UCSD-AML1 (cell line): ENCODE results near the gene VCL.
"Not testable (repeated sequence)": the region's sequence is repeated elsewhere in the genome, so short reads cannot be mapped to it uniquely, and the experiment has no call there.

Source experiments
- DNase-seq: peaks from one replicate; lab custom pipeline; 2025; ENCODE audit not compliant: unreplicated experiment; lab: John Stamatoyannopoulos, UW

VCL gene

GRCh38 chr10:73997787-73998622, at the start of gene VCL:
TSS of gene VCL (plus strand) at chr10:73998116. CDS start at chr10:73998208, 92 bp downstream.
- peak; percentile 96 for DNase-seq

GRCh38 chr10:73948947-73949633, 48.8 kb upstream of the VCL start:
- DNase-seq: no peak

- DNase-seq: no peak
These were observed 47.6 kb upstream of the VCL start for GRCh38 chr10:73950155-73950948.

DNA sequence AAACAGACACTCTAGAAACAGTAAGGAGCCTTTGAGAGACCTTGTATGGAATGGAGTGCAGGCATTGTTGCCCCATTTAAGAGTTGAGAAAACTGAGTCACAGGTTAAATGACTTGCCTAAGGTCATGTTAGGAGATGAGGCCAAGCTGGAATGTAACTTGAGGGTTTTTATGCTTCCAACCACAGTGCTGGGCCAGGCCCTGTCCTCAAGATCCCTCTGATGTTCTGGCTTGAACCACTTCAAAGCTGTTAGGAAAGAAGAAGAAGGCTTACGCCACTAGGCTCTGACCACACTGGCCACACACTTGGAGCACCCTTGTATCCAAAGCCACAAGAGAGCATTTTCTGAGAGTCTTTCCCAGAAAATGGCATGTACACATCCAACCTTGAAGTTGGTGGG, 44.3 kb upstream of the VCL start:
- peak; percentile 33 for DNase-seq

DNA sequence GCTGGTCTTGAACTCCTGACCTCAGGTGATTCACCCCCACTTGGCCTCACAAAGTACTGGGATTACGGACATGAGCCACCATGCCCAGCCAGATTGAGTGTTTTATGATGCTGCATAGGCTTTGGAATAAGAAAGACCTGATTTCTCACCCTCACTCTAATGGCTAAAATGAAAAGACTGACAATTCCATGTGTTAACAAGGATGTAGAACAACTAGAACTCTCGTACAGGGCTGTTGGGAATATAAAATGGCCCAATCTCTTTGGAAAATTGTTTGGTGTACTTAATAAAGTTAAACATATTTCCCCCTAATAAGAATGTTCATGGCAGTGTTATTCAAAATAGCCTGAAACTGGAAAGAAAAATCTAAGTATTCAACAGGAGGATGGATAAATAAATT, 43.2 kb upstream of the VCL start:
- no peak for DNase-seq

DNA sequence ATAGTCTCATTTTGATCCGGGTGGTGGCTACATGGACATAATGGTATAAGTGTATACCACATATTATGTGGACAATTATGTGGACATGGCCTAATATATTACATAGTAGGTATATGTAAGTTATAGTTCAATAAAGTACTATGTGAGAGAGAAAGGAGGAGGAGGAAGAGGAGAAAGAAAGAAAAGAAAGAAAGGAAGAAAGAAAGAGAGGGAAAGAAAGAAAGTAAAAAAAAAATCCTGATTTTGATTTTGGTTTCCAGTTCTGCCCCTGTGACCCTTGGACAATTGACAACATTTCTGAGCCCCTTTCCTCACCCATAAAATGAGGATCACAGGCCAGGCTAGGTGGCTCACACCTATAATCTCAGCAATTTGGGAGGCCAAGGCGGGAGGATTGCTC, 42.2 kb upstream of the VCL start:
- no peak for DNase-seq

DNA sequence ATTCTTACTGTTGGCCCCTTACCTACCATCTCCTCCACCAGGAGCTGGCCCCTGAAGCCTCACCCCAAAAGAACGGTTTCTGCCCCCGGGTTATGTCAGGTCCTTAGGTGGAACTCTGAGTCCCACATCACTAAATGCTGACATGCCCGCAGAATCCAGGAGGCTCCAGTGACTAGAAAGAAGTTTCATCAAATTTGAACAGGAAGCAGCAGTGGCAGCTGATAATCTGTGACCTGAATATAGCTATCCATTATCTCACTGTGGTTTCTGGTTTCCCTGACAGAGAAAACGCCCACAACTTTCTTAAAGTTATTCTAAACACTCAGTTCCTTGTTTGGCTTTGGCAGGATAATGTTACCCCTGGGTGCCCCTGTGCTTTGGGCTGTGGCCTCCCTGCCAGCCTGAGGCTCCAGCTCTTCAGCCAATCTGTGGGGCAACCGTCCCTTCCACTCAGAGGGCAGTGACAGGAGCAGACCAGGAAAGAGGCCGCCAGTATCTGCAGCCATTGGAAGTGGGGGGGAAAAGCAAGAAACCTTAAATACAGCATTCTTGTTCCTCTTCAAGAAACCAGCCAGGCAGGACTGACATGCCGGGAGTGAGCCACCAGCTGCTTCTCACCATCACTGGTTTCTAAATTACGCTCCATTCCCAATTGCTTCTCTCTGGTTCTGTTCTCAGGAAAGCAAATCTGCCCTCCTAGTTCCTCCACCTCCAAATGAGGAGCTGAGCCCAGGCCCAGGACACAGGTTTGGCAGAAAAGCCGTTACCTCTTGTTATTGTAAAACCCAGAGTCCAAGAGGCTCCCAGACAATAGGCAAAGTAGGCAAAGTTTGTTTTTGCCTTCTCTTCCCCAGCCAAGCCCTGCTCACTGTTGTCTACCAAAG, 41.2 kb upstream of the VCL start:
- peak; percentile 78 for DNase-seq

GRCh38 chr10:73959484-73960243, 38.3 kb upstream of the VCL start:
- DNase-seq: no peak

DNA sequence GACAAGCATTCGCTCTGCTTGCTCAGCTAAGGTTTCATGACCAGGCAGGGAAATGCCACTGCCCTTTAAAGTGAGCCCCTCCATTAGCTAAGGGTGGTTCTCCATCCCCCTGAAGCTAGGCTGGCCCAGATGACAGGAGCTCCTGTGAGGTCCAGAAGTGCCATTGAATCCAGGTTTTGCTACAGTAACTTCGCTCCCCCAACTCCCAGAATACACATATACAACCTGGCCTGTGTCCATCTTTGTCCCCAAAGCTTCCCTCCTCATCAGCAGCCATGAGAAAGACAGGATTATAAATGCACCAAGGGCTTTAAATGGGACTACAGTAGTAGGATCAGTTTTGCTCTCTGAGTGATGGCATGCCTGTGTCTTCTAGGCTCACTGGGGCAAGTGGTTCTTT, 35.5 kb upstream of the VCL start:
- no peak for DNase-seq

DNA sequence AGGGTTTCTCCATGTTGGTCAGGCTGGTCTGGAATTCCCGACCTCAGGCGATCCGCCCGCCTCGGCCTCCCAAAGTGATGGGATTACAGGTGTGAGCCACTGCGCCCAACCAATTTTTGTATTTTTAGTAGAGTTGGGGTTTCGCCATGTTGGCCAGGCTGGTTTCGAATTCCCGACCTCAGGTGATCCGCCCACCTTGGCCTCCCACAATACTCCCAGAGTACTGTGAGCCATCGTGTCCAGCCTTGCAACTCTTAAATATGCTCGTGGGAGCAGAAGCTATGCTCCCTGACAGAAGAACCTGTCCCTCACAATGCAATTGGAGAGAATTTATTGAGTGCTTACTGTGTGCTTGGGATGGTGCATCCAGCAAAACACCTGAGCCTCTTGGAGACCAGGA, 34.4 kb upstream of the VCL start:
- not testable (repeated sequence) for DNase-seq

DNA sequence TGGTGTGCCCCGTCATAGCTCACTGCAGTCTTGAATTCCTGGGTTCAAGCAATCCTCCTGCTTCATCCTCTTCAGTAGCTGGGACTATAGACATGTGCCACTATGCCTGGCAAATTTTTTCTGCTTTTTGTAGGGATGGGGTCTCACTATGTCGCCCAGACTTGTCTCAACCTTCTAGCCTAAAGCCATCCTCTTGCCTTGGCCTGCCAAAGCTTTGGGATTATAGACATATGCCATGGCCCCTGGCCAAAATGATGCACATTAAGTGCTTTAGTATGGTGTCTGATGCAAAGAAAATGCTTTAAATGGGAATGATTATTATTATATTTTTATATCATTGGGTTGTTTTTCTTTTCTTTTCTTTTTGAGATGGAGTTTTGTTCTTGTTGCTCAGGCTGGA, 33.2 kb upstream of the VCL start:
- no peak for DNase-seq

DNA sequence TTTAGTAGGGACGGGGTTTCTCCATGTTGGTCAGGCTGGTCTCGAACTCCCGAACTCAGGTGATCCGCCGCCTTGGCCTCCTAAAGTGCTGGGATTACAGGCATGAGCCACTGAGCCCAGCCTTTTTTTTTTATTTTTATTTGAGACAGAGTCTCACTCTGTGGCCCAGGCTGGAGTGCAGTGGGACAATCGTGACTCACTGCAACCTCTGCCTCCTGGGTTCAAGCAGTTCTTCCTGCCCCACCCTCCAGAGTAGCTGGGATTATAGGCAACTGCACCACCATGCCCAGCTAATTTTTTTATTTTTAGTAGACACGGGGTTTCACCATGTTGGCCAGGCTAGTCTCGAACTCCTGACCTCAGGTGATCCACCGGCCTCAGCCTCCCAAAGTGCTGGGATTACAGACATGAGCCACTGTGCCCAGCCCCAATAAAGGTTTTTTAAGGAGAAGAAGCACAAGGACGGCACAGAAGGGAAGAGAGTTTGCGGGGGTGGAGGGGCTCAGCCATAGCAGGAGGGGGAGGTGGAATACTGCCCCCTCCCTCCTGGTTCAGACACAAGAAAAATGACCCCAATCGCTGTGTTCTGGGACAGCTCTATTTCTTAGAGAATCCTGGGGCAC, 32.5 kb upstream of the VCL start:
- DNase-seq: not testable (repeated sequence)

GRCh38 chr10:73965890-73966768, 31.8 kb upstream of the VCL start:
- peak; percentile 59 for DNase-seq

DNA sequence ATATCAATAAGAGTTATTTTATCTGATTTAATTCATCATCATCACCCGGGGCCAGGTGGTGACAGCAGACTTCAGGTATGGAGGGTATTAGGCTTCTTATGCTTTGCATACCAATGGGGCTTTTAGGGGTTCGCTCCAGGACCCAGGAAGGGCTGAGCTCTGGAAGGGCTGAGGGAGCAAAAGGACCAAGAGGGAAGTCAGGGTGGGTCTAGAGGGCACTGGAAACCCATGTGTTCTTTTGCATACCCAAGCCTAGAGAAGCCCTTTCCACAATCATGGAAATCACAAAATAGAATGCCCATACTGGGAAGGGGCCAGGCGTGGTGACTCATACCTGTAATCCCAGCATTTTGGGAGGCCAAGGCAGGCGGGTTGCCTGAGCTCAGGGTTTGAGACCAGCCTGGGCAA, 30.9 kb upstream of the VCL start:
- no peak for DNase-seq

DNA sequence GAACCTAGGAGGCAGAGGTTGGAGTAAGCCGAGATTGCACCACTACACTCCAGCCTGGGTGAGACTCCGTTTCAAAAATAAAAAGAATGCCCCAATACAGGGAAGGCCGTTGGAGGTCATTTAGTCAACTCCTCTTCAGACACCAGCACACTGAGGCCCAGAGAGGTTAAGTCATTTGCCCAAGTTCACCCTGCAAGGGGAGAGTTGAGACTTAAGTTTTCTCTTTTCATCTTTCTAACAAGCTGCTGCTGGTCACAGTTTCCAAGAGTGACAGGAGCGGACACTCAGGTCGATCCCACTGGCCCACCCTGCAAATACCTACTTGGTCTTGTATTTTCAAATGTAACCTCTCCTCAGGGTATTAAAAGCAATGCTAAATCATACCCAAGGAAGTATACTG, 30.4 kb upstream of the VCL start:
- no peak for DNase-seq

- peak; percentile 27 for DNase-seq
These were observed 29.8 kb upstream of the VCL start for GRCh38 chr10:73968098-73968521.

- DNase-seq: no peak
These were observed 28.6 kb upstream of the VCL start for GRCh38 chr10:73969224-73969841.

DNA sequence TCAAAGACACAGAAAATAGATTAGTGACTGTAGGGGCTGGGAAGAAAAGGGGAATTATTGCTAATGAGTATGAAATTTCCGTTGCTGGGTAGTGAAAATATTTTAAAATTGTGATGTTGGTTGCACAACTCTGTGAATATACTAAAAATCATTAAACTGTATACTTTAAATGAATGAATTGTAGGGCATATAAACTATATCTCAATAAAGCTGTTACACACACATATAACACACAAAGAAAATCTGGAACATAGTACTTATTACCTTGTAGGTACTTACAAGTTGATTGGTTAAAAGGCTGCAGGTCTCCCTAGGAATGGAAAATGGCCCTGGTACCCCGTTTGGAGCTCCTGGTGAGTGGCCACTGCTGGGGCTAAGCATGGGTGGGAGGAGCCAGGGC, 27.1 kb upstream of the VCL start:
- DNase-seq: no peak
